SK-N-SH treated with all-trans-retinoic acid at 6 μM for 48 hours (cell line): ENCODE measurements around the gene KIAA1671.

ENCODE experiments used
- ATAC-seq: fragments of 200-7000 bp; cut with Tn5 transposase; 3 replicates; pipeline ENCODE4 v1.9.1; 2020; ENCODE audit warnings: mild to moderate bottlenecking, moderate library complexity
- ARNTL ChIP-seq: fragments of 450-650 bp; formaldehyde crosslinking; IDR thresholded peaks from 2 replicates; pipeline ENCODE4 v1.5.0; 2020; ENCODE audit warnings: low read depth, mild to moderate bottlenecking, moderate library complexity, borderline replicate concordance
- BACH2 ChIP-seq: fragments of 250-450 bp; sonication (Bioruptor Pico); IDR thresholded peaks from 2 replicates; pipeline ENCODE4 v1.9.0; 2021; ENCODE audit warnings: mild to moderate bottlenecking, borderline replicate concordance
- ESRRG ChIP-seq: fragments of 250-450 bp; sonication (Bioruptor Pico); IDR thresholded peaks from 2 replicates; pipeline ENCODE4 v1.6.1; 2021; ENCODE audit warnings: mild to moderate bottlenecking
- GLIS3 ChIP-seq: fragments of 250-450 bp; sonication (Bioruptor Pico); IDR thresholded peaks from 2 replicates; pipeline ENCODE4 v1.5.0; 2020; ENCODE audit warnings: mild to moderate bottlenecking, moderate library complexity
- ISL1 ChIP-seq: fragments of 250-450 bp; sonication (Bioruptor Pico); IDR thresholded peaks from 2 replicates; pipeline ENCODE4 v2.1.2; 2022; ENCODE audit warnings: mild to moderate bottlenecking, moderate library complexity
- OSR1 ChIP-seq: fragments of 250-450 bp; sonication (Bioruptor Pico); IDR thresholded peaks from 2 replicates; pipeline ENCODE4 v1.8.0; 2022; ENCODE audit warnings: moderate library complexity, mild to moderate bottlenecking, inconsistent platforms
- RARB ChIP-seq: fragments of 250-450 bp; sonication (Bioruptor Pico); IDR thresholded peaks from 2 replicates; pipeline ENCODE4 v1.8.0; 2021; ENCODE audit warnings: mild to moderate bottlenecking, moderate library complexity
- SNAI2 ChIP-seq: fragments of 250-450 bp; sonication (Bioruptor Pico); IDR thresholded peaks from 2 replicates; pipeline ENCODE4 v1.5.0; 2020; ENCODE audit warnings: mild to moderate bottlenecking, moderate library complexity
- TCF4 ChIP-seq: fragments of 250-450 bp; sonication (Bioruptor Pico); IDR thresholded peaks from 2 replicates; pipeline ENCODE4 v1.8.0; 2021; ENCODE audit warnings: mild to moderate bottlenecking, moderate library complexity, borderline replicate concordance
- TOX ChIP-seq: fragments of 250-450 bp; sonication (Bioruptor Pico); IDR thresholded peaks from 2 replicates; pipeline ENCODE4 v1.8.0; 2021; ENCODE audit warnings: mild to moderate bottlenecking, moderate library complexity, borderline replicate concordance
- ZC3H10 ChIP-seq: fragments of 250-450 bp; sonication (Bioruptor Pico); IDR thresholded peaks from 2 replicates; pipeline ENCODE4 v1.5.1; 2021; ENCODE audit warnings: mild to moderate bottlenecking, moderate library complexity
- ZFP3 ChIP-seq: fragments of 250-450 bp; sonication (Bioruptor Pico); IDR thresholded peaks from 2 replicates; pipeline ENCODE4 v1.5.0; 2020; ENCODE audit warnings: mild to moderate bottlenecking, moderate library complexity
- ZFP30 ChIP-seq: fragments of 450-650 bp; formaldehyde crosslinking; IDR thresholded peaks from 2 replicates; pipeline ENCODE4 v1.5.0; 2022; ENCODE audit warnings: mild to moderate bottlenecking, moderate library complexity
- ZNF565 ChIP-seq: fragments of 450-650 bp; formaldehyde crosslinking; conservative IDR thresholded peaks from 2 replicates; pipeline ENCODE4 v1.5.0; 2020; ENCODE audit warnings: low read depth, mild to moderate bottlenecking, moderate library complexity
- ZNF70 ChIP-seq: fragments of 450-650 bp; formaldehyde crosslinking; IDR thresholded peaks from 2 replicates; pipeline ENCODE4 v1.5.0; 2020; ENCODE audit warnings: mild to moderate bottlenecking, moderate library complexity
- ZNF8 ChIP-seq: fragments of 450-650 bp; formaldehyde crosslinking; IDR thresholded peaks from 2 replicates; pipeline ENCODE4 v1.5.0; 2020; ENCODE audit warnings: mild to moderate bottlenecking, moderate library complexity
- TF ChIP-seq, protein P1 (sequence below): fragments of 250-450 bp; sonication (Bioruptor Pico); IDR thresholded peaks from 2 replicates; pipeline ENCODE4 v1.8.0; 2021; ENCODE audit warnings: low read depth, mild to moderate bottlenecking, moderate library complexity, borderline replicate concordance
- TF ChIP-seq, protein P2 (sequence below): fragments of 250-450 bp; sonication (Bioruptor Pico); IDR thresholded peaks from 2 replicates; pipeline ENCODE4 v1.8.0; 2020; ENCODE audit warnings: mild to moderate bottlenecking, moderate library complexity, borderline replicate concordance
- TF ChIP-seq, protein P3 (sequence below): fragments of 250-450 bp; sonication (Bioruptor Pico); IDR thresholded peaks from 2 replicates; pipeline ENCODE4 v1.5.1; 2020; ENCODE audit warnings: low read depth, mild to moderate bottlenecking, moderate library complexity
- TF ChIP-seq, protein P4 (sequence below): fragments of 250-450 bp; sonication (Bioruptor Pico); IDR thresholded peaks from 2 replicates; pipeline ENCODE4 v1.5.0; 2020; ENCODE audit warnings: mild to moderate bottlenecking, moderate library complexity

The KIAA1671 gene

DNA sequence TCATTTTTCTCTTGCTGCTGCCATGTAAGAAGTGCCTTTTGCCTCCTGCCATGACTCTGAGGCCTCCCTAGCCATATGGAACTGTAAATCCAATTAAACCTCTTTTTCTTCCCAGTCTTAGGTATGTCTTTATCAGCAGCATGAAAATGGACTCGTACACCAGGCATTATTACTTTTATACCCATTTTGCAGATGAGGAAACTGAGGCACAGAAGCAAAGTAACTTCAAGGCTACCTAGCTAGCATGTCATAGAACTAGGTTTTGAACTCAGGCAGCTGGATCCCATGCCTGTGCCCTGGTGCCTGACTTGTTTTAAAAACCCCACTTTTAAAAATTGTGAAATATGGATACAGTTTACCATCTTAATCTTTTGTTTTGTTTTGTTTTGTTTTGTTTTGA, 25.8 kb downstream of the KIAA1671 start:
- no peak for ATAC-seq
- no peak for TF ChIP-seq ZNF8 (CRISPR knock-in tag)

DNA sequence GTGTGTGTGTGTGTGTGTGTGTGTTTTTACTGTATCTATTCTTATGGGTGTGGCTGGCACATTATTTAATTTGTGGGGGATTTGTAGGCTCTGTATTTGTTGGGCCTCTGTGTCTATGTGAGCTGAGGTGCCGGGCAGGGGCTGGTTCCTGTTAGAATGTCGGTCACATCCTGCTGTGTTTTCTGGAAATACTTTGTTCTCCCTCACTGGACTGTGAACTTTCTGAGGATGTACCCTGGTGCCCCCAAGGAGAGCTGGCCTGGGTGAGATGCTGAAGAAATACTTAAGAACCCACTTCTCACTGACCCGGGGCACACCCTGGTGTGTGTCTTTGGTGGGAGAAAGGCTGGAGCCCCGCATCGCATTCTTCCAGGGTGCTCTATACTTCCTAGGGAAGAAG, 28.6 kb downstream of the KIAA1671 start:
- TF ChIP-seq ZFP3 (CRISPR knock-in tag) = no peak
- no peak for TF ChIP-seq ZFP30 (CRISPR knock-in tag)
- no peak for TF ChIP-seq BACH2 (CRISPR knock-in tag)
- TF ChIP-seq TCF4 (CRISPR knock-in tag) = no peak
- no peak for TF ChIP-seq ZNF70
- TF ChIP-seq GLIS3 (CRISPR knock-in tag) = no peak
- TF ChIP-seq, protein P1, sequence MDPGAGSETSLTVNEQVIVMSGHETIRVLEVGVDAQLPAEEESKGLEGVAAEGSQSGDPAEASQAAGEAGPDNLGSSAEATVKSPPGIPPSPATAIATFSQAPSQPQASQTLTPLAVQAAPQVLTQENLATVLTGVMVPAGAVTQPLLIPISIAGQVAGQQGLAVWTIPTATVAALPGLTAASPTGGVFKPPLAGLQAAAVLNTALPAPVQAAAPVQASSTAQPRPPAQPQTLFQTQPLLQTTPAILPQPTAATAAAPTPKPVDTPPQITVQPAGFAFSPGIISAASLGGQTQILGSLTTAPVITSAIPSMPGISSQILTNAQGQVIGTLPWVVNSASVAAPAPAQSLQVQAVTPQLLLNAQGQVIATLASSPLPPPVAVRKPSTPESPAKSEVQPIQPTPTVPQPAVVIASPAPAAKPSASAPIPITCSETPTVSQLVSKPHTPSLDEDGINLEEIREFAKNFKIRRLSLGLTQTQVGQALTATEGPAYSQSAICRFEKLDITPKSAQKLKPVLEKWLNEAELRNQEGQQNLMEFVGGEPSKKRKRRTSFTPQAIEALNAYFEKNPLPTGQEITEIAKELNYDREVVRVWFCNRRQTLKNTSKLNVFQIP (CRISPR knock-in tag) = no peak
- TF ChIP-seq, protein P2, sequence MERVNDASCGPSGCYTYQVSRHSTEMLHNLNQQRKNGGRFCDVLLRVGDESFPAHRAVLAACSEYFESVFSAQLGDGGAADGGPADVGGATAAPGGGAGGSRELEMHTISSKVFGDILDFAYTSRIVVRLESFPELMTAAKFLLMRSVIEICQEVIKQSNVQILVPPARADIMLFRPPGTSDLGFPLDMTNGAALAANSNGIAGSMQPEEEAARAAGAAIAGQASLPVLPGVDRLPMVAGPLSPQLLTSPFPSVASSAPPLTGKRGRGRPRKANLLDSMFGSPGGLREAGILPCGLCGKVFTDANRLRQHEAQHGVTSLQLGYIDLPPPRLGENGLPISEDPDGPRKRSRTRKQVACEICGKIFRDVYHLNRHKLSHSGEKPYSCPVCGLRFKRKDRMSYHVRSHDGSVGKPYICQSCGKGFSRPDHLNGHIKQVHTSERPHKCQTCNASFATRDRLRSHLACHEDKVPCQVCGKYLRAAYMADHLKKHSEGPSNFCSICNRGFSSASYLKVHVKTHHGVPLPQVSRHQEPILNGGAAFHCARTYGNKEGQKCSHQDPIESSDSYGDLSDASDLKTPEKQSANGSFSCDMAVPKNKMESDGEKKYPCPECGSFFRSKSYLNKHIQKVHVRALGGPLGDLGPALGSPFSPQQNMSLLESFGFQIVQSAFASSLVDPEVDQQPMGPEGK (CRISPR knock-in tag) = no peak
- no peak for TF ChIP-seq ZNF565
- no peak for TF ChIP-seq OSR1 (CRISPR knock-in tag)
- no peak for TF ChIP-seq SNAI2 (CRISPR knock-in tag)
- no peak for TF ChIP-seq ARNTL (CRISPR knock-in tag)
- ATAC-seq = no peak

DNA sequence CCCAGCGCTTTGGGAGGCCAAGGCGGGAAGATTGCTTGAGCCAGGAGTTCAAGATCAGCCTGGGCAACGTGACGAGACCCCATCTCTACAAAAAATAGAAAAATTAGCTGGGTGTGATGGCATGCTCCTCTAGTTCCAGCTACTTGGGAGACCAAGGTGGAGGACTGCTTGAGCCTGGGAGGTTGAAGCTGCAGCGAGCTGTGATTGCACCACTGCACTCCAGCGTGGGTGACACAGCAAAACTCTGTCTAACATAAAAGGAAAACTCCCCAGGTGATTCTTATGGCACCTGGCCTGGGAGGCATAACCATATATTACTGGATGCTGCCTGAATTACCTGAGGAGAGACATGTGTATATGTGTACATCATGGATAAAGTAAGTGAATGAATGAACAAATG, 29.1 kb downstream of the KIAA1671 start:
- no peak for TF ChIP-seq SNAI2 (CRISPR knock-in tag)
- TF ChIP-seq TCF4 (CRISPR knock-in tag) = no peak
- TF ChIP-seq, protein P3, sequence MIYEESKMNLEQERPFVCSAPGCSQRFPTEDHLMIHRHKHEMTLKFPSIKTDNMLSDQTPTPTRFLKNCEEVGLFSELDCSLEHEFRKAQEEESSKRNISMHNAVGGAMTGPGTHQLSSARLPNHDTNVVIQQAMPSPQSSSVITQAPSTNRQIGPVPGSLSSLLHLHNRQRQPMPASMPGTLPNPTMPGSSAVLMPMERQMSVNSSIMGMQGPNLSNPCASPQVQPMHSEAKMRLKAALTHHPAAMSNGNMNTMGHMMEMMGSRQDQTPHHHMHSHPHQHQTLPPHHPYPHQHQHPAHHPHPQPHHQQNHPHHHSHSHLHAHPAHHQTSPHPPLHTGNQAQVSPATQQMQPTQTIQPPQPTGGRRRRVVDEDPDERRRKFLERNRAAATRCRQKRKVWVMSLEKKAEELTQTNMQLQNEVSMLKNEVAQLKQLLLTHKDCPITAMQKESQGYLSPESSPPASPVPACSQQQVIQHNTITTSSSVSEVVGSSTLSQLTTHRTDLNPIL = no peak
- TF ChIP-seq GLIS3 (CRISPR knock-in tag) = no peak
- TF ChIP-seq TOX (CRISPR knock-in tag) = no peak
- TF ChIP-seq ARNTL (CRISPR knock-in tag) = no peak
- no peak for TF ChIP-seq ESRRG (CRISPR knock-in tag)
- no peak for TF ChIP-seq ZNF70
- TF ChIP-seq ZC3H10 (CRISPR knock-in tag) = no peak
- TF ChIP-seq, protein P4, sequence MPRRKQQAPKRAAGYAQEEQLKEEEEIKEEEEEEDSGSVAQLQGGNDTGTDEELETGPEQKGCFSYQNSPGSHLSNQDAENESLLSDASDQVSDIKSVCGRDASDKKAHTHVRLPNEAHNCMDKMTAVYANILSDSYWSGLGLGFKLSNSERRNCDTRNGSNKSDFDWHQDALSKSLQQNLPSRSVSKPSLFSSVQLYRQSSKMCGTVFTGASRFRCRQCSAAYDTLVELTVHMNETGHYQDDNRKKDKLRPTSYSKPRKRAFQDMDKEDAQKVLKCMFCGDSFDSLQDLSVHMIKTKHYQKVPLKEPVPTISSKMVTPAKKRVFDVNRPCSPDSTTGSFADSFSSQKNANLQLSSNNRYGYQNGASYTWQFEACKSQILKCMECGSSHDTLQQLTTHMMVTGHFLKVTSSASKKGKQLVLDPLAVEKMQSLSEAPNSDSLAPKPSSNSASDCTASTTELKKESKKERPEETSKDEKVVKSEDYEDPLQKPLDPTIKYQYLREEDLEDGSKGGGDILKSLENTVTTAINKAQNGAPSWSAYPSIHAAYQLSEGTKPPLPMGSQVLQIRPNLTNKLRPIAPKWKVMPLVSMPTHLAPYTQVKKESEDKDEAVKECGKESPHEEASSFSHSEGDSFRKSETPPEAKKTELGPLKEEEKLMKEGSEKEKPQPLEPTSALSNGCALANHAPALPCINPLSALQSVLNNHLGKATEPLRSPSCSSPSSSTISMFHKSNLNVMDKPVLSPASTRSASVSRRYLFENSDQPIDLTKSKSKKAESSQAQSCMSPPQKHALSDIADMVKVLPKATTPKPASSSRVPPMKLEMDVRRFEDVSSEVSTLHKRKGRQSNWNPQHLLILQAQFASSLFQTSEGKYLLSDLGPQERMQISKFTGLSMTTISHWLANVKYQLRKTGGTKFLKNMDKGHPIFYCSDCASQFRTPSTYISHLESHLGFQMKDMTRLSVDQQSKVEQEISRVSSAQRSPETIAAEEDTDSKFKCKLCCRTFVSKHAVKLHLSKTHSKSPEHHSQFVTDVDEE (CRISPR knock-in tag) = no peak
- TF ChIP-seq ZFP3 (CRISPR knock-in tag) = no peak
- TF ChIP-seq, protein P2 (CRISPR knock-in tag) = no peak
- TF ChIP-seq ISL1 (CRISPR knock-in tag) = no peak
- no peak for TF ChIP-seq BACH2 (CRISPR knock-in tag)
- TF ChIP-seq OSR1 (CRISPR knock-in tag) = no peak
- no peak for TF ChIP-seq ZNF8 (CRISPR knock-in tag)
- no peak for TF ChIP-seq RARB (CRISPR knock-in tag)
- TF ChIP-seq, all 23 proteins: peak for 0
- ATAC-seq = no peak
